HS-5 (cell line): Measurements from ENCODE around the gene DPP8.
"Not testable (repeated sequence)": the region's sequence is repeated elsewhere in the genome, so short reads cannot be mapped to it uniquely, and the experiment has no call there.

ENCODE experiments used
- DNase-seq: peaks from one replicate; pipeline ENCODE4 v3.0.0-alpha.2; 2012; ENCODE audit warnings: low read depth

DPP8 gene

DNA sequence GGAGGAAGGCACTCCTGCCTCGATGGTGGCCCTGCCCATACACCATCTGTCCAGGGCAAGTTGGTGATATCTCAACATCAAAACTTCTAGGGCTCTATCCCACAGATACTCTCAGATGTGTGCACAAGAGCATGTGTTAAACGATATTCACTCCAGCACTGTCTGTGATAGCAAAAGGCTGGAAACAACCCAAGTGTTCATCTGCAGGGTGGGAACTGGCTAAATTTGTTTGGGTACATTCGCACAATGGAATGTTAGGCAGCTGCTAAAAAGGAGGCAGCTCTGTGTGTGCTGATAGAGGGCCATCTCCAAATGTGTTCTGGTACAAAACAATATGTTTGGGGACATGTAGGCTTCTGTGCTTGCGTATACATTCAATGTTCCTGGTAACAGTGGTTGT, 114.5 kb downstream of the DPP8 start:
- no peak for DNase-seq

DNA sequence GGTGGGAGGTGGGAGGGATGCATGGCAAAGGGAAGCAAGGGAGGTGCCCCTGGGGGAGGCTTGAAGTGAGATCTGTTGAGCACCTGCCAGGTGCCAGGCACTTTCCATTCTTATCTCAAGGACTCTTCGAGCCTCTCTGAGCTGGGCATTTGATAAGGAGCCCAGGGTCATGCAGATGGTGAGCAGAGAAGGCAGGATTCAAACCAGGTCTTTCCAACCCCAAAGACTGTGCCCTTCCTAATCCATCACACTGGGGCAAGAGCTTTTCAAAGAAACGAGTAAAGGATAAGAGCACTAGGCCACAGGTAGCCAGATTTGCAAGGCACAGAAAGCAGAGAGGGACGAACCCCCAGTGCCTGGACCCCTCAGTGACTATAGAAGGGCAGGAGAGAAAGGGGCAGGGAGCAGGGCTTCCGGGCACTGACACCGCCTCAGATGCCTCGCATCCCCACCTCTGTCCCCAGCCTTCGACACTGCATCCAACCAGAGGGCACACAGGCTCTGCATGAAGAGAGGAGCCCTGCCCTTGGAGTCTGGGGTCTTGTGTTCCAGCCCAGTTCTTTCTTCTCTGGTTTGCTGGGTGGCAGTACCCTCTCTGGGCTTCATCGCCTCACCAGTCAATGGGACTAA, 115.8 kb downstream of the DPP8 start:
- DNase-seq: no peak

DNA sequence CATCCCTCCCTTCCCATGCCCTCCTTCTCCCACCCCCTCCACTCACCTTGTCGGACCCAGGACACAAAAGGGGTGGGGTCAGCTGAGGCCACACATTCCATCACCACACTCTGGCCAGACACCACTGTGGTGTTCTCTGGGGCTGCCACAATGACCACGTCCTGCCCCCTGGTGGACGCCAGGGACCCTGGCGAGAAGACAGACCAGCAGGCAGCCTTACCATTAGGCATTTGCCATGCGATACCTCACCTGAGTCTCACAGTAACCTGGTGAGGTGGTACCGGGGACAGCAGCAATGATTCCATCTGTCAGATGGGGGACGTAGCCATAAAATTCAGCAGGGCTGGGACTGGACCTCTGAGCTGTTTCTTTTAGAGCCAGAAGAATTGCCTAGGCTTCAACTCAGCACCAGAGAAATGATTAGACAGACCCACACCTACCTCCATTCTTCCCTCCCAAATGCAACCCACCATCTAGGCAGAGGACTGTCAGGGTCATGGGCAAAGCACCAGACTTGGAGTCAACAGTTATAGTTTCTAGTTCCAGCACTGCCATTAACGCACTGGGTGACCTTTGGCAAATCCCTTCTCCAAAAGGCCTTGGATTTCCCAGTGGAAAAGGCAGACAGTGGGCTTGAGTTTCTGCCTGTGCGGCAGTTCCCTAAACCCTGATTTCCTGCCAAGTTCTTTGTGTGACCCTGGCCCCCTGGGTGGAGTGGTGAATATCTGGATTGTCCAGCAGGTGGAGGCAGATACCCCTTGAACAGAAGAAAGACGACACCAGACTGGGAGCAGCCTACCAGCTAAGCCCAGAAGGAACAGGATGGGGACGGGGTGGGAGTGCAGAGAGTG, 116.5 kb downstream of the DPP8 start:
- DNase-seq: no peak

DNA sequence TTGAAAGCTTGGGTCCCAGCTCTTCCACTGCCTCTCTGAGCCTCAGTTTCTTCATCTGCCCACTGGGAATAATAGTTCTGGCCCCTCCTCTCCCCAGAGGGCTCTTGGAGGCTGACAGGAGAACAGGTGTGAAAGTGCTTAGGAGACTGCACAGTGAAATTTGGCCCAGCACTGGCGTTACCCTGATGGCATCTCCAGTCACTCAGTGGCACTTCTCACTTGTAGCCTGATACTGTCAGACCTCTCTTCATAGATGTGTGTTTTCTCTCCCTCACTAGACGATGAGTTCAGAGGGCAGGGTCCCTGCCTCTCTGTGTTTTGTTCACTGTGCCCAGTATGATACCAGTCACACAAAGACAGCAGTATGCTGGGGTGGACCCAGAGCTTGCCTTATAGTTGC, 117.5 kb downstream of the DPP8 start:
- no peak for DNase-seq

DNA sequence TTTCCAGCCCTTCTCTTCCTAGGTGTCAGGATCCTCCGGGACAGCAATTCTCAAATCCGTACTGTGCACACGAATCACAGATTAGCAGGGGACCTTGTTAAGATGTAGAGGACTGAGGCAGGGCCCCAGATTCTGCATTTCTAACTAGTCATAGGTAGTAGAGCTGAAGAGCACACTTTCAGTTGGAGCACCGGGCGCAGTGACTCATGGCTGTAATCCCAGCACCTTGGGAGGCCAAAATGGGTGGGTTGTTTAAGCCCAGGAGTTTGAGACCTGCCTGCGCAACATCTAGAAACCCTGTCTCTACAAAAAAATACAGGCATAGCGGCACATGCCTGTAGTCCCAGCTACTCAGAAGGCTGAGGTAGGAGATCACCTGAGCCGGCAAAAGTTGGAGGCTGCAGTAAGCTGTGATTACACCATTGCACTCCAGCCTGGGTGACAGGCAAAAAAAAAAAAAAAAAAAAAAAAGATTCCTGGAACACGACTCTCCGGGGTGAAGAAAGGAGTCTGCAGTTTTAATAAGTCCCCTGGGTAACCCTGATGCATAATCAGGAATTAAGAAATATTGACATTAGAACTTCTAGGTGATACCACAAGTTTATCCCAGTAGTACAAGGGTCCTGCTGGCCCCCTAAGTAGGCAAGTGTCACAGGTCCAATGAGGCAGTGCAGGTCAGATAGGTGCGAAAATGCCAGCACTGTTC, 118.3 kb downstream of the DPP8 start:
- DNase-seq: no peak

DNA sequence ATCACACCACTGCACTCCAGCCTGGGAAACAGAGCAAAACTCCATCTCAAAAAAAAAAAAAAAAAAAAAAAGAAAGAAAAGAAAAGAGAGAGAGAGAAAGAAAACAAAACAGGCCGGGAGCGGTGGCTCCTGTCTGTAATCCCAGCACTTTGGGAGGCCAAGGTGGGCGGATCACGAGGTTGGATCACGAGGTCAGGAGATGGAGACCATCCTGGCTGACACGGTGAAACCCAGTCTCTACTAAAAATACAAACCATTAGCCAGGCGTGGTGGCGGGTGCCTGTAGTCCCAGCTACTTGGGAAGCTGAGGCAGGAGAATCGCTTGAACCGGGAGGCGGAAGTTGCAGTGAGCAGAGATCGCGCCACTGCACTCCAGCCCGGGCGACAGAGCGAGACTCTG, 119.0 kb downstream of the DPP8 start:
- not testable (repeated sequence) for DNase-seq

DNA sequence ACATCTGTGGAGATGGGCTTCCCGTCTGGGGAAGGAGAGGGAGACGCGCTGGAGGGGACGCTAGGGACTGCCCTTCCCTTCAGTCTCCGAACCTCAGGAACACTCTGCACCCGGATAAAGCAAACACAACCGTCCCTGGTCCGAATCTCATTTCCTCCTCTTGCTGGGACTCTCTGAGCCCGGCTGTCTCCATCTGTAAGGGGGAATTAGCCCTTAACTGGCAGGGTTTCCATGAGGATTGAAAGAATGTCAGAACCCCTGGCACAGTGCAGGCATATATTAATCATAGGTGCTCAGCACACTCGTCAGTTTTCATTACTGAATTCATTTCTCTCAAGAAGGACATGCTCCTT, 120.5 kb downstream of the DPP8 start:
- no peak for DNase-seq

DNA sequence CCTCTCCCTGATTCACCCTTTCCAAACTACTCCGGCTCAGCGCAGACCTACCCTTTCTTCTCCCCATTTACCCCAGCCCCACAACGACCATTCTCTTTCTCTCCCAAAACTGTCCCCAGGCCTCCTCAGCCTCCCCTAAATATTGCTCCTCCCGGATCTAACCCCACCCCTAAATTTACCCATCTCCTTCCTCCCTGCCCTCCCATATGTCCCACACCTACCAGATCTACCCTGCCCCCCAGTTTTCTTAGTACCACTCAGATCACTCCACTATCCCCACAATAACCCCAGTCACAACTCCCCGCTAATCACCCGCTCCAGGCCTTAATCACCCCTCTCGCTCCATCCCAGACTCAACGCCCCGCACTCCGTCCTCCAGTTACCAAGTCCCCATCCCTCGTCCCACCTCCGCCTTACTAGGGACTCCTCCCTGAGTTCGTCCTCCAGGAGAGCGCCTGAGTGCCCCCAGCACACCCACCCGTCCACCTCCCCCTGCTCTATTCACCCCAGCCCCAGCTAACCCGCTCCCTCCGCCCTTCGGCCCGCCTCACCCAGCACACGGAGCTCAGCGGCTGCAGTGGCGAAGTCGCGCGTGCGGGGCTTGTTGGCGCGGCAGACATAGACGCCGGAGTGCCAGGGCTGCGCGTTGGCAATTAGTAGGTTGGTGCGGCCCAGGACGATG, 121.1 kb downstream of the DPP8 start:
- DNase-seq: no peak

DNA sequence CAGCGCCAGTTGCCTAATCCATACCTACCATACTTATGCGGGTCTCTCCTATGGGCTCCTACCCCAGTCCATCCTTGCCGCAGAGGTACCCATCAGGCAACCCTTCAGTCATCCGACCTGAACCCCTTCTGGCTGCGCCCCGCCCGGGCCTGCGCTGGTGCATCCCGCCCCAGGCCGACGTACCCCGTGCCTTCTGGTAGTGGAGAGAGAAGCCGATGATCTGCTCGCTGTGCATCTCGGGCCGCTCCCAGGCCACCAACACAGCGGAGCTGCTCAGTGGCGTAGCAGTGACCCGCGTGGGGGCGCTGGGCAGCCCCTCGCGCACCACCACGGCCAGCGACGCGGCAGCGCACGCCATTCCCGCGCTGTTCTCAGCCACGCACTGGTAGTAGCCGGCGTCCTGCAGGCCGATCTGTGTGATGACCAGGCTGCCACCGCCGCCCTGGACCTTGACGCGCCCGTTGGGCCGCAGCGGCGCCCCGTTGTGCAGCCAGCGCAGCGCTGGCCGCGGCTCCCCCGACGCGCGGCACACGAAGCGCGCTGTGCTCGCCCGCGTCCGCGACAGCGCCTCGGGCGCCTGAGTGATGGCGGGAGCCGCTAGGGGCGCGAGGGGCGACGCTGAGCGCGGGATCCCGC, 121.8 kb downstream of the DPP8 start:
- no peak for DNase-seq

DNA sequence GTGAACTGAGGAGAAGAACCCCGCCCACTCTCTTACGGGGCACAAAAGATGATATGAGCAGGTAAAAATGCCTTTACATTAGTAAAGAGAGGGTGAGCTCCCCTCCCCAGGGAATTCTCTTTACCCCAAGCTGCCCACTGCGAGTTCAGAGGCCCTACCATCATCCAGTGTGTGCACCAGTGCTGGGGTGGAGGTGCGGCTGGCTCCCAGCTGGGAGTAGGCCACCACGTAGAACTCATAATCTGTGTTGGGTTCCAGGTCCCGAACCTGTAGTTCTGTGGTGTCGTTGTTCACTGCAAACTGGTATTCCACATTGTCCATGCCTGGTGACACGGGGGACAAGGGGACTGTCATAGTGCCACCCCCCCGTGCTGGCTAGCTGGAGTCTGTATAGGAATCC, 122.6 kb downstream of the DPP8 start:
- DNase-seq: no peak

DNA sequence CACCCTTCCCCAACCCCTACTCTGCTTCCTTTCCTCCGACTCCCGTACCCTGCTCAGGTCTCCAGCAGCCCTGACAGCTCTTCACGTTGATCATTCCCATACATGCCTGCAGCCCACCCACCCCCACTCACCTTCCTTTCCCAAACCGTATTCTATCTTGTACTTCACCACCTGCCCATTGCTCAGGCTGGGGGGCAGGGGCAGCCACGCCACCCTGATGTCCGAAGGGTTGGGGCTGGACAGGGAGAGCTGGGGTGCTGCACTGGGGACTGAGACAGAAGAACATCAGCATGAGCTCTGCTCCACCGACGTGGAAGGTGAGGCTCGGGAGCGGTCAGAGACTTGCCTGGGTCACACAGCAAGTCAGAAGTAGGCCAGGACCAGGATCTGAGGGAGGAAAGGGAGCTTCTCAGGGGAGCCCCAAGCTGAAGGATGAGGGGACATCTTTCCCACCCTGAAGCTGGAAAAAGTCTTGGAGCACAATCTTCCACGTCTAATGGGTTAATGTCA, 123.2 kb downstream of the DPP8 start:
- no peak for DNase-seq

DNA sequence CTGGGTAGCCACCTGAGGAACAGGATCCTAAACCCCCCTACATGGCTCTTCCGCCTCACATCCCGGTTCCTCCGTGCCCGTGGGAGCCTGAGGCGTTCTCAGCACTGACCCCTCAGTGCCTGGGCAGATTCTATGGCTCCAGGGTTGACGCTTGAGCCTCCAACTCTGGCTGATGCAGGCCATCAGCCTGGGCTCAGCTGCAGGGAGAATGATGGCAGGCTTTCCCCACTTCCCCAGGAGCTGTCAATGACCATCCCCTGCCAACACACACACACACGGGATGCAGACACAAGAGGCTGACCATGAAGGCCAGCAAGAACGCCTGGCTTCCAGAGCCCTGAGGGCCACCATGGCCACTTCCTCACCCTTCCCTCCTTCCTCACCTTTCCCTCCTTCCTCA, 123.9 kb downstream of the DPP8 start:
- DNase-seq: no peak

DNA sequence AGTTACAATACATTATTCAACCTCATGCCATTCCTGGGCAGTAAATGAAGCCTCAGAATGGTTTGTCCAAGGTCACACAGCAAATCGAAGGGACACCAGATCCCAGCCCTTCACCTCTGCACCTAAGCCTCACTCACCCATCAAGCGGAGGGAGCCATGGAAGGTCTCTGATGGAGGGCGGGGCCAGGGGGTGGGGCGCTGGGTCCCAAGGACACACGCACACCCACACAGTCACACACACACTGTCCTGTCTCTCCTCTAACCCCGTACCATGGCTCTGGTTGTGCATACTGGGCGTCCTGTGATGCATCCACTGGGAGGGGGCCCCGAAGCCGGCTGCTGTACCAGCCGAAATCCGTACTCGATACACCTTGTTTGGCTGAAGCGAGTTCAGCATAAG, 124.4 kb downstream of the DPP8 start:
- no peak for DNase-seq
